ENCODE results near the gene MRPS9. TPM values are rescaled to one million over a fixed set of nuclear protein-coding genes. Genes with fewer than 3 reads are reported as not detected.

The MRPS9 gene
- total RNA-seq, 1 donor: 22.9 TPM

DNA sequence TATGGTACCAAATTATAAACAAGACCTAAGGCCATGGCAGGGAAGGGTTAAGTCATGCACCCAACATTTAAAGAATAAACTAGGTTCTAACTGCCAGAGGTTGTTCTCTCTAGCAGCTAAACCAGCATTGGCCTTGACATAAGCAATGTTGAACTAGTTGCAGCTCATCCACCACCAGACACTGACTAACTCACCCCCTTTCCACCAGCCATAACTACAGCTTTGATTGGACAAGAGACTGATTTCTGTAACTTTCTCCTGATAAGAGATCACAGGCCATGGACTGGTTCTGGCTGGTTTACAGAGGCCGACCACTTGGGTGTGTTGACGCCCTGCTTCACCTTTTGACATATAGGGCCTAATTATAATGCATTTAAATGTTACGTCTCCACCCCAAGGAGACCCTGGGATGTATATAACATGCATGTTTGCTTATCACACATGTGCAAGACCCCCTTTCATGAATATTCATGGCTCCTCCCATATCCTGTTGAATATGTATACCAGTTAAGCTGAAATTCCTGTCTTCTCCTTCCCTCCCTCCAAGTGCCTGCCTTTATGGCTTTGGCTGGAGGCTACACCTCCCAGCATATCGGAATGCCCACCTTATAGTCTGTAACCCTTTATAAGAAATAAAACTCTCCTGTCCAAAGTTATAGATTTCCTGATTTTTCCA, 75.9 kb downstream of the MRPS9 start:
- TF ChIP-seq, protein P1, sequence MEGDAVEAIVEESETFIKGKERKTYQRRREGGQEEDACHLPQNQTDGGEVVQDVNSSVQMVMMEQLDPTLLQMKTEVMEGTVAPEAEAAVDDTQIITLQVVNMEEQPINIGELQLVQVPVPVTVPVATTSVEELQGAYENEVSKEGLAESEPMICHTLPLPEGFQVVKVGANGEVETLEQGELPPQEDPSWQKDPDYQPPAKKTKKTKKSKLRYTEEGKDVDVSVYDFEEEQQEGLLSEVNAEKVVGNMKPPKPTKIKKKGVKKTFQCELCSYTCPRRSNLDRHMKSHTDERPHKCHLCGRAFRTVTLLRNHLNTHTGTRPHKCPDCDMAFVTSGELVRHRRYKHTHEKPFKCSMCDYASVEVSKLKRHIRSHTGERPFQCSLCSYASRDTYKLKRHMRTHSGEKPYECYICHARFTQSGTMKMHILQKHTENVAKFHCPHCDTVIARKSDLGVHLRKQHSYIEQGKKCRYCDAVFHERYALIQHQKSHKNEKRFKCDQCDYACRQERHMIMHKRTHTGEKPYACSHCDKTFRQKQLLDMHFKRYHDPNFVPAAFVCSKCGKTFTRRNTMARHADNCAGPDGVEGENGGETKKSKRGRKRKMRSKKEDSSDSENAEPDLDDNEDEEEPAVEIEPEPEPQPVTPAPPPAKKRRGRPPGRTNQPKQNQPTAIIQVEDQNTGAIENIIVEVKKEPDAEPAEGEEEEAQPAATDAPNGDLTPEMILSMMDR (IDR thresholded peaks at IDR 0.05; ENCODE audit: insufficient read depth, low read depth, low read length): no peak
- DNase-seq (ENCODE audit: low read depth): no peak
- H3K4me3 ChIP-seq (ENCODE audit: low read depth, low read length): no peak overlapping the region

DNA sequence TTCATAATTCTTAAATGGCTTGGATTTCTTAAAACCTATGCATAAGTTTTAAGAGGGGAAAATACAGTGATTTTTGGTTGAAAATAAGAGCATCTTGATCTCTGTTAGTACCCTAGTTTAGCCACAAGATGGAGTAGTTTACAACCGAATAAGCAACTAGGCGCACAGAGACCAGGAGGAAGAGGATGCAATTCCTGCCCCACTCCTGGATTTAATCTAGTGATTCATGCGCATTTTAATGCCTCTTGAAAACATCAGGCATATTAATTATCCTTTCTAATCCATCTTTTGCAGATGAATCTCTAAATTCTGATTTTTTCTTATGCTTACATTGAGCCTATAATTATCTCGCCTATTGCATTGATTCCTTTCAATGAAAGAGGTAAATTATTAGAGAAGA, 76.7 kb downstream of the MRPS9 start:
- peak; percentile 77 for DNase-seq (ENCODE audit: low read depth)
- TF ChIP-seq, protein P1 (IDR thresholded peaks at IDR 0.05; ENCODE audit: insufficient read depth, low read depth, low read length): peak; percentile 78
- H3K4me3 ChIP-seq (ENCODE audit: low read depth, low read length): no peak overlapping the region

DNA sequence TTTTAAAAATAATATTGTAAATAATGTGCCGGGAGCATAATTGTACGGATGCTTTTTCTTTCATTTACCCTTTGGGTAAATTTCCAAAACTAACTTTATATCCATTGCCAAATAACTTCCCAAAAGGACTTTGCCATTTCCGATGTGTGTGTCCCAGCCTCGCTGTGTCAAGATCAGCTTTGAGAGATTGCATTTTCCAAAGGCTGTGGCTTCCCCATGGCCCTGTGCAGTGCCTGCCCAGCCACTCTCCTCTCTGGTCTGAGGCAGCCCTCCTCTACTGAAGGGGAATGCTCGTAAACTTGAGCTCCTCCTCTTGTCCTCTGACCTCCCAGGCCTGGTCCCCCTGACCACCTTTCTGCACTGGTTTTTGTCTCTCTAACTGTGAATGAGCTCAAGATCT, 78.5 kb downstream of the MRPS9 start:
- TF ChIP-seq, protein P1 (IDR thresholded peaks at IDR 0.05; ENCODE audit: insufficient read depth, low read depth, low read length): no peak
- no peak for DNase-seq (ENCODE audit: low read depth)
- H3K4me3 ChIP-seq (ENCODE audit: low read depth, low read length): no peak overlapping the region

DNA sequence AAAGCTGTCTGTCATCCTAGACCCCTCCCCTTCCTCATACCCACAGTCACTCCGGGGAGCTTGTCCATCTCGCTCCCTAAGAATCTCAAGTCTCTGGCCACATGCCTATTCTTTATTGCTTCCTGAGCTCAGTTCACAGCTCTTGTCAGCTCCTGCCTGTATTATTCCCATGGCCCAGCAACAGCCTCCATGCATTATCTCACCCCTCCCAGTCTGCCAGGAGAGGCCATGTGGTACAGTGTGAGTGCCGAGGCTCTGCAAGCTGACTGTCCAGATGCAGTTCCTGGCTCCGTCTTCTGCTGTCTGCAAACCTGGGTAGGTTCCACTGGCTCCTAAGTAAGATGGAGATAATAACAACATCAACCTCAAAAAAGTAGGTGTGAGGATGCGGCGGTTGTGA, 79.7 kb downstream of the MRPS9 start:
- DNase-seq (ENCODE audit: low read depth): no peak
- TF ChIP-seq, protein P1 (IDR thresholded peaks at IDR 0.05; ENCODE audit: insufficient read depth, low read depth, low read length): no peak
- H3K4me3 ChIP-seq (ENCODE audit: low read depth, low read length): no peak overlapping the region

DNA sequence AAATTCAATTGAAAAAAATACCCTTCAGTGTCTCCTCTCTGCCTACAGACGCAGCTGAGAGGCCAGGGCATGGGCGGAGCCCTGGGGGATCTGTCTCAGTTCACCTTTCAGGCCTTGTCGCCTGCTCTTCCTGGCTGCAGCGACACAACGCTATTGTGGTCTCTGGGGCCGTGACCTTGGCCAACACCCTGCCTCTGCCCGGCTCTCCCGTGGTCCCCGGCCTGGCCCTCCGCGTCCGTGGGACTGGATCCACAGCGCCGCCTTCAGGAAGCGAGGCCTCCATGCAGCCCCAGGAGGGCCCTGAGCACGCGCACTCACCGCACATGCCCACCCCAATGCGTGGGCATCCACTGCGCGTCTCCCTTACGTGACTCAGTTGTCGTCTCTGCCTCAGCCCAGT, 81.1 kb downstream of the MRPS9 start:
- H3K4me3 ChIP-seq (ENCODE audit: low read depth, low read length): no peak overlapping the region
- TF ChIP-seq, protein P1 (IDR thresholded peaks at IDR 0.05; ENCODE audit: insufficient read depth, low read depth, low read length): peak; percentile 45
- no peak for DNase-seq (ENCODE audit: low read depth)

DNA sequence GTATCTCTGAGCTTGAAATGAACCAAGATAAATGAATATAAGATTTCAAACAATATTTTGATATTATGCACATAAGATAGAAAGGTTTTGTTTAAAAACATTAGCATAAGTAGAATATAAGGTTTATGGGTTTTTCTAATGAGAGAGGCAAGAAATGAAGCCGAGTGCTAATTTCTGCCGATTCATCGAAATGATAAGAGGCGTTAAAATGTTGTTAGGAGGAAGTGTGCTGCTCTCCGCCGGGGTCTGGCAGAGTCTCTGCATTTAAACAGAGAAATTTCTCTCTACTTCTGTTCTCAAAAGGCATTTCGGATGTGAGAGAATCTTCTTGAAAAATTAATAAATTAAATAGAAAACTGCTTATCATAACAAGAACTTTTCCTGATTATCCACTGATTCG, 83.6 kb downstream of the MRPS9 start:
- TF ChIP-seq, protein P1 (IDR thresholded peaks at IDR 0.05; ENCODE audit: insufficient read depth, low read depth, low read length): no peak
- H3K4me3 ChIP-seq (ENCODE audit: low read depth, low read length): no peak overlapping the region
- no peak for DNase-seq (ENCODE audit: low read depth)

DNA sequence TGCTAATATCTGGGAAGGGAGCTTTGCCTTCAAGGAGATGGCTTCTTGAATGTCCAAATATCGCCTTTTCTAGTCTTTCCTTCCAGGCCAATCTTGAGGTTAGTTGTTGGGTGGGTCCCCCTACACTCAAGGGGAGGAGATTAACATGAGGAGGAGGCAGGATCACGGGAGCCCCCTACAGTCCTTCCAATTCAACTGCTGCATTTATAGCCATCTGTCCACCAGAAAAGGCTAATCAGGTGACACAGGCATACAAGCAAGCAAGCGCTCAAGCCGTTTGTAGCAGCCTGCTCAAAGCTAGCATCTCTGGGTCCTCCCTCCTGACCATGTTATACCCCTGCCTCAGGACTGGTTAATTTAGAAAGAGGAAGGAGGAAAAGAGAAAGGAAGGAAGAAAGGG, 87.6 kb downstream of the MRPS9 start:
- TF ChIP-seq, protein P1 (IDR thresholded peaks at IDR 0.05; ENCODE audit: insufficient read depth, low read depth, low read length): peak; percentile 23
- no peak overlapping the region for H3K4me3 ChIP-seq (ENCODE audit: low read depth, low read length)
- peak; percentile 2 for DNase-seq (ENCODE audit: low read depth)
